ENCODE results near the gene SP140L.

GRCh38 chr2:230356084-230356483, 29.1 kb downstream of the SP140L start:
- TF ChIP-seq CTCF (IDR thresholded peaks at IDR 0.05), result no peak
- no peak for TF ChIP-seq EP300 (IDR thresholded peaks at IDR 0.05)
- no peak for TF ChIP-seq POLR2AphosphoS5 (IDR thresholded peaks at IDR 0.05)
